Kidney (tissue), 14 donors: ENCODE data around the gene CACNB2. TPM values are rescaled to one million over a fixed set of nuclear protein-coding genes. Genes with fewer than 3 reads are reported as not detected.

Source experiments
- DNase-seq, 5 donors: peaks; one replicate each; pipeline ENCODE4 v3.0.0-alpha.2; 2013 to 2020
- FAIRE-seq: peaks from 2 replicates; lab custom pipeline; 2012; peaks lifted over from hg19 to GRCh38; lab: Jason Lieb, UNC
- H3K27ac ChIP-seq, 2 donors: one replicate each; pipeline ENCODE4 v1.7.0; 2013; ENCODE audit warnings: low read depth in 2 of 2, low read length in 2 of 2, inconsistent platforms in 1 of 2
- H3K27me3 ChIP-seq: one replicate; pipeline ENCODE4 v1.7.1; 2013; ENCODE audit warnings: low read length, inconsistent platforms; ENCODE audit not compliant: control insufficient read depth, insufficient read depth
- H3K36me3 ChIP-seq, 3 donors: one replicate each; pipeline versions ENCODE4 v1.7.0 to v1.7.1; 2013; ENCODE audit warnings: low read length in 3 of 3, control low read depth in 1 of 3, inconsistent platforms in 1 of 3; ENCODE audit not compliant: insufficient read depth in 3 of 3, control insufficient read depth in 2 of 3
- H3K4me1 ChIP-seq, 3 donors: one replicate each; pipeline versions ENCODE4 v1.7.0 to v1.7.1; 2013; ENCODE audit warnings: low read length in 3 of 3, inconsistent platforms in 1 of 3, low read depth in 1 of 3; ENCODE audit not compliant: control insufficient read depth in 2 of 3, insufficient read depth in 2 of 3
- H3K4me3 ChIP-seq, 3 donors: one replicate each; pipeline versions ENCODE4 v1.7.0 to v1.8.1; 2013; ENCODE audit warnings: low read length in 3 of 3, control low read depth in 1 of 3, inconsistent platforms in 1 of 3
- H3K9ac ChIP-seq, 3 donors: one replicate each; pipeline versions ENCODE4 v1.7.0 to v1.7.1; 2013; ENCODE audit warnings: low read length in 3 of 3, control low read depth in 1 of 3, inconsistent platforms in 1 of 3
- H3K9me3 ChIP-seq, 3 donors: one replicate each; pipeline versions ENCODE4 v1.7.0 to v1.7.1; 2013; ENCODE audit warnings: low read length in 3 of 3, control low read depth in 1 of 3, inconsistent platforms in 1 of 3; ENCODE audit not compliant: control insufficient read depth in 2 of 3, insufficient read depth in 1 of 3
- intact Hi-C: fragments of 100-400 bp; cut with DNase I; formaldehyde crosslinking; loops from one replicate; pipeline ENCODE4 v1.11.1; 2022
- polyA plus RNA-seq: library from polyadenylated mRNA; stranded (reverse); fragments of 350-450 nt; fragmentation: Illumina TruSeq; extraction: RNeasy Lipid Tissue Mini Kit (QIAGEN cat#74804); gene quantifications from one replicate; pipeline ENCODE4 v1.2.3, GENCODE V29; 2014; ENCODE audit warnings: low read depth, low replicate concordance; ENCODE audit not compliant: insufficient read depth
- total RNA-seq: library from RNA; stranded (reverse); fragmentation: NEBNext Ultra II Directional; extraction: Animal tissue kit (Norgen Biotek cat#: 25700); gene quantifications from one replicate; pipeline ENCODE4 v1.2.1, GENCODE V29; 2021
- TF ChIP-seq, protein P1 (sequence below): IDR thresholded peaks from 3 replicates; pipeline ENCODE4 v1.5.1; 2012; ENCODE audit warnings: mild to moderate bottlenecking, moderate library complexity, borderline replicate concordance; ENCODE audit not compliant: insufficient read depth; ENCODE audit errors: extremely low read depth
- donor health status: control.
- donor health status: control.
- donor health status: control.
- donor health status: control.
- donor health status: control.
- donor health status: DM: yes; HTN: yes; CAD: no.
- donor health status: Normal renal cell carcinoma (clear cell type).

Gene CACNB2
- total and polyA plus RNA-seq, 2 donors from 2014 or later, result 2.8 TPM

DNA sequence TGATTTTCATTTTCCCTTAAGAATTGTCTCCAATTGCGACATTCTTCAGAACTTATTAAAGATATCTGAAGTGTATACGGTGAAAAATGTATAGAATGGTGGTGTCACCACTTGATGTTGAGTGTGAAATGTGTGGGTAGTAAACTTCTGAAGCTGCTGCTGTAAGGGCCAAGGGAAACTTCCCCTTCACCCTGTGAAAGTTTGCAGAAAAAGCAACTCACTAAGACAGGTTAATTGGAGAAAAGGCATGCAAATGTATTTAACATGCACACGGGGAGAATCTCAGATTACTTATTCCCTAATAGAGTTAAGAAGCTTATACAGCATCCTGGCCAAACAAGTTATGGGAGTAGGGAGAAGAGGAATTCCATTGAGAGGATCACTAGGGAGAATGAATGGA, 338.1 kb downstream of the CACNB2 start:
- no peak for FAIRE-seq
- intact Hi-C loops, result no loop called here

GRCh38 chr10:18479502-18479901, 339.3 kb downstream of the CACNB2 start:
- Histone ChIP-seq H3K4me1 (no peaks in the 10 kb centered on the region), H3K9ac (no peak overlapping the region), H3K36me3 (no peaks in the 10 kb centered on the region), H3K27ac (no peak overlapping the region), H3K9me3 (no peaks in the 10 kb centered on the region), H3K27me3 (no peaks in the 10 kb centered on the region), H3K4me3 (no peak overlapping the region)
- intact Hi-C loops, result no loop called here
- FAIRE-seq, result no peak
- no peak for DNase-seq
- TF ChIP-seq, protein P1, sequence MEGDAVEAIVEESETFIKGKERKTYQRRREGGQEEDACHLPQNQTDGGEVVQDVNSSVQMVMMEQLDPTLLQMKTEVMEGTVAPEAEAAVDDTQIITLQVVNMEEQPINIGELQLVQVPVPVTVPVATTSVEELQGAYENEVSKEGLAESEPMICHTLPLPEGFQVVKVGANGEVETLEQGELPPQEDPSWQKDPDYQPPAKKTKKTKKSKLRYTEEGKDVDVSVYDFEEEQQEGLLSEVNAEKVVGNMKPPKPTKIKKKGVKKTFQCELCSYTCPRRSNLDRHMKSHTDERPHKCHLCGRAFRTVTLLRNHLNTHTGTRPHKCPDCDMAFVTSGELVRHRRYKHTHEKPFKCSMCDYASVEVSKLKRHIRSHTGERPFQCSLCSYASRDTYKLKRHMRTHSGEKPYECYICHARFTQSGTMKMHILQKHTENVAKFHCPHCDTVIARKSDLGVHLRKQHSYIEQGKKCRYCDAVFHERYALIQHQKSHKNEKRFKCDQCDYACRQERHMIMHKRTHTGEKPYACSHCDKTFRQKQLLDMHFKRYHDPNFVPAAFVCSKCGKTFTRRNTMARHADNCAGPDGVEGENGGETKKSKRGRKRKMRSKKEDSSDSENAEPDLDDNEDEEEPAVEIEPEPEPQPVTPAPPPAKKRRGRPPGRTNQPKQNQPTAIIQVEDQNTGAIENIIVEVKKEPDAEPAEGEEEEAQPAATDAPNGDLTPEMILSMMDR, result no peak

More for the DNA sequence above, 338.1 kb downstream of the CACNB2 start:
- H3K27me3 ChIP-seq, result no peaks in the 10 kb centered on the region
- no peaks in the 10 kb centered on the region for H3K36me3 ChIP-seq
- H3K9me3 ChIP-seq, result no peaks in the 10 kb centered on the region
- no peak overlapping the region for H3K9ac ChIP-seq
- TF ChIP-seq, protein P1, result no peak
- no peak overlapping the region for H3K4me3 ChIP-seq
- H3K4me1 ChIP-seq, result no peaks in the 10 kb centered on the region
- no peak overlapping the region for H3K27ac ChIP-seq
- no peak for DNase-seq

- no peak overlapping the region for H3K27ac ChIP-seq
Measured at GRCh38 chr10:18483516-18484186, 343.4 kb downstream of the CACNB2 start.

More at GRCh38 chr10:18483516-18484186, 343.4 kb downstream of the CACNB2 start:
- Histone ChIP-seq H3K4me3 (no peak overlapping the region), H3K9ac (no peak overlapping the region), H3K9me3 (no peaks in the 10 kb centered on the region), H3K36me3 (no peaks in the 10 kb centered on the region), H3K27me3 (no peaks in the 10 kb centered on the region), H3K4me1 (no peaks in the 10 kb centered on the region)
- no peak for DNase-seq
- intact Hi-C loops, result no loop called here
- FAIRE-seq, result no peak
- TF ChIP-seq, protein P1, result no peak
